Measurements from ENCODE around the gene KRT81. TPM values are rescaled to one million over a fixed set of nuclear protein-coding genes. Genes with fewer than 3 reads are reported as not detected.
"Not testable (repeated sequence)": the region's sequence is repeated elsewhere in the genome, so short reads cannot be mapped to it uniquely, and the experiment has no call there.

The KRT81 gene
- total RNA-seq, 1 experiment from 2014 or later, result 2.5 TPM

DNA sequence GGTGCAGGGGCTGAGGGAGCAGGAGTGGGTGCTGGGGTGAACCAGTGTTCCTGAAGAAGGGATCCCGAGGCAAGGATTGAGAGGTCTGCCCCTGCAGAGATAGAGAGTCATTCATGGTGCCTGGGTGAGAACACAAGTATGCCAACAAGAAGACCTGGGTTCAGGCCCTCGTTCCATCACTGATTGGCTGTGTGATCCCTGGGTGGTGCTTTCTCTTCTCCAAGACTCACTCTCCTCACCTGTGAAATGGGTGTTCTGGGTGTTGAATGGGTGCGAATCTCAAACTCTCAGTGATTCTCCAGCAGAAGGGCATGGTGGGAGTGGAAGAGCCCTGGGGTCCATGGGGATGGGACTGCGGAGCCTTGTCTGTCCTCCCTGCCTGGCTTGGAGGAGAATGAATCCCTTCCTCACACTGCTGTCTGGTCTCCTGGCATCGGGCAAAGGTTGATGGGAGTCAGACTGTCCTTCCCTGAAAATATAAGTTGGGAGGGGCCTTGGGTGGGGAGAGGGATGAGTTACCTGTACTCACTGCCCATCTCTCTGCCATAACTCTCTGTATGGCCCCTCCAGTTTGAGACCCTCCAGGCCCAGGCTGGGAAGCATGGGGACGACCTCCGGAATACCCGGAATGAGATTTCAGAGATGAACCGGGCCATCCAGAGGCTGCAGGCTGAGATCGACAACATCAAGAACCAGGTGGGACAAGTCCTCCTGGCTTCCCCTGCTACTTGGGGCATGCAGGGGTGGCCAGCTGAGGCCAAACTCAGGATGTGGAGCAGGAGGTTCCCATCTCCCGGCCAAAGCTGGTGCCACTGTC is 48.7 kb downstream of the KRT81 start:
- Histone ChIP-seq H4K20me1 (ENCODE audit: insufficient read depth) (peaks cover 68% of the 10 kb centered on the region), H2AFZ (no peak overlapping the region), H3F3A (ENCODE audit: insufficient read depth, low read depth) (peaks cover 97% of the 10 kb centered on the region), H3K27ac (peak overlapping the region; percentile 90), H3K9me3 (ENCODE audit: insufficient read depth, low read depth) (no peaks in the 10 kb centered on the region), H3K79me2 (ENCODE audit: low read depth) (peaks cover 45% of the 10 kb centered on the region), H3K9me2 (ENCODE audit: insufficient read depth) (no peaks in the 10 kb centered on the region), H3K4me3 (peak overlapping the region; percentile 16; the same call in 1 of the 2 replicates), H3K27me3 (ENCODE audit: insufficient read depth, low read depth) (no peaks in the 10 kb centered on the region), H3K4me1 (replicated peaks; ENCODE audit: insufficient read depth) (peaks cover 100% of the 10 kb centered on the region), H3K4me2 (peak overlapping the region; percentile 59), H3K36me3 (ENCODE audit: low read depth) (peaks cover 86% of the 10 kb centered on the region)
- intact Hi-C loops (cut with micrococcal nuclease; ENCODE audit: unreplicated experiment), result no loop called here
- TSS peak; percentile 33 for BruUV-seq (replicated peaks)
- no peak for DNase-seq
- CTCF ChIA-PET, result interaction anchor here (1.4 to 2.6 kb wide), 2 partner anchors 21 to 37 kb away, joined by 3 to 23 read pairs; no protein-coding TSS in a partner anchor
- TF ChIP-seq CTCF (conservative IDR thresholded peaks at IDR 0.05), result no peak
- TF ChIP-seq EZH2 (IDR thresholded peaks at IDR 0.05; ENCODE audit: low read depth), result no peak
- POLR2A ChIA-PET (ENCODE audit: unreplicated experiment), result interaction anchor here (0.5 to 3.3 kb wide), 10 partner anchors 9 to 631 kb away, joined by 3 to 34 read pairs (median 6); partner anchors contain the start of gene KRT7

DNA sequence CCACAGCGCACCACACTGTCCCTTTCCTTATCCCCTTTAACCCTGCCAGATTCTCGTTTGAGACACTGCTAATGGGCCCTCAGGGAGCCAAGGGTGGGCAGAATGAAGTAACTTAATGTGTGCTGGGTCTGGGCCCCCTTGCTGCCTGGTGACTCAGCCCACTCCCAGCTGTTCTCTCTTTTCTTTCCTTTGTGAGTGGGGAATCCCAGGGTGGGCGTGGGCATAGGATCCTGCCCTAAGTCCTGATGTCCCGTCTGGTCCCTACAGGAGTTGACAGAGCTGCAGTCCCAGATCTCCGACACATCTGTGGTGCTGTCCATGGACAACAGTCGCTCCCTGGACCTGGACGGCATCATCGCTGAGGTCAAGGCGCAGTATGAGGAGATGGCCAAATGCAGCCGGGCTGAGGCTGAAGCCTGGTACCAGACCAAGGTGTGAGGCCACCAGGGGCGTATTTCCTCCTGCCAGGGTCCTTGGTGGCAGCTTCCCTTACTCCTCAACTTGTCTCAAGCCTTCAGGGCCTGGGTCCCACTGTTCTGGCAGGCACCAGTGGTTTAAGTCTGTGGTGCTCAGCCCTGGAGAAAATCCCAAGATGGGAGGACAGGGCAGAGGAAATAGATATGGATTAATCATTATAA is 50.0 kb downstream of the KRT81 start:
- H3K27ac ChIP-seq, result peak overlapping the region; percentile 90
- no peak for DNase-seq

GRCh38 chr12:52240247-52240646 is 51.1 kb downstream of the KRT81 start:
- POLR2A ChIA-PET (ENCODE audit: unreplicated experiment); H3K27me3 ChIP-seq (ENCODE audit: insufficient read depth, low read depth); H2AFZ ChIP-seq; BruUV-seq (replicated peaks); H3K9me2 ChIP-seq (ENCODE audit: insufficient read depth); intact Hi-C loops (cut with micrococcal nuclease; ENCODE audit: unreplicated experiment); CTCF ChIA-PET; H3K4me3 ChIP-seq; DNase-seq; H3K9me3 ChIP-seq (ENCODE audit: insufficient read depth, low read depth): not testable (repeated sequence)
- Histone ChIP-seq H3K79me2 (ENCODE audit: low read depth) (peaks cover 66% of the 10 kb centered on the region), H3K27ac (peak overlapping the region; percentile 97), H4K20me1 (ENCODE audit: insufficient read depth) (peaks cover 84% of the 10 kb centered on the region), H3K36me3 (ENCODE audit: low read depth) (peaks cover 86% of the 10 kb centered on the region), H3F3A (ENCODE audit: insufficient read depth, low read depth) (peaks cover 97% of the 10 kb centered on the region), H3K4me1 (replicated peaks; ENCODE audit: insufficient read depth) (peaks cover 99% of the 10 kb centered on the region), H3K4me2 (peak overlapping the region; percentile 99)

More for the DNA sequence above, 50.0 kb downstream of the KRT81 start:
- POLR2A ChIA-PET (ENCODE audit: unreplicated experiment), result interaction anchor here (0.5 to 1.0 kb wide), 4 partner anchors 19 to 94 kb away, joined by 3 to 8 read pairs (median 5); no protein-coding TSS in a partner anchor
- Histone ChIP-seq H3K4me2 (peak overlapping the region; percentile 59), H2AFZ (no peak overlapping the region), H3F3A (ENCODE audit: insufficient read depth, low read depth) (peaks cover 97% of the 10 kb centered on the region), H3K4me1 (replicated peaks; ENCODE audit: insufficient read depth) (peaks cover 100% of the 10 kb centered on the region), H3K9me2 (ENCODE audit: insufficient read depth) (no peaks in the 10 kb centered on the region), H3K36me3 (ENCODE audit: low read depth) (peaks cover 88% of the 10 kb centered on the region), H4K20me1 (ENCODE audit: insufficient read depth) (peaks cover 79% of the 10 kb centered on the region), H3K9me3 (ENCODE audit: insufficient read depth, low read depth) (no peaks in the 10 kb centered on the region), H3K4me3 (no peak overlapping the region), H3K79me2 (ENCODE audit: low read depth) (peaks cover 58% of the 10 kb centered on the region), H3K27me3 (ENCODE audit: insufficient read depth, low read depth) (no peaks in the 10 kb centered on the region)
- BruUV-seq (replicated peaks), result no TSS peak
- intact Hi-C loops (cut with micrococcal nuclease; ENCODE audit: unreplicated experiment), result no loop called here
- CTCF ChIA-PET, result no interaction called here
- TF ChIP-seq EZH2 (IDR thresholded peaks at IDR 0.05; ENCODE audit: low read depth) (no peak), CTCF (conservative IDR thresholded peaks at IDR 0.05) (no peak)

Data from PC-9 (cell line).